ENCODE data around the gene CDH13. TPM values are rescaled to one million over a fixed set of nuclear protein-coding genes. Genes with fewer than 3 reads are reported as not detected.
A peak's percentile ranks its signal among the peaks of the same experiment; 100 is the strongest.

Gene CDH13
- total and polyA plus RNA-seq, 2 experiments from 2014 or later = 1.6 to 4.4 TPM

- no peaks in the 10 kb centered on the region for H3K36me3 Mint-ChIP-seq (ENCODE audit: low read depth)
- H3K27ac ChIP-seq (ENCODE audit: low read depth) = no peak overlapping the region
- no peaks in the 10 kb centered on the region for H3K36me3 ChIP-seq (ENCODE audit: insufficient read depth)
- peak overlapping the region; percentile 28; the same call in 1 of the 2 replicates for H3K4me2 ChIP-seq
- H3K27me3 Mint-ChIP-seq (ENCODE audit: insufficient read depth, low read depth, poor library complexity) = peaks cover 5% of the 10 kb centered on the region
- no peaks in the 10 kb centered on the region for H3F3A ChIP-seq (replicated peaks; ENCODE audit: low read depth)
- H3K4me1 Mint-ChIP-seq = peaks cover 41% of the 10 kb centered on the region
- H3K4me1 ChIP-seq (ENCODE audit: insufficient read depth) = peaks cover 34% of the 10 kb centered on the region
- TF ChIP-seq JUNB (IDR thresholded peaks at IDR 0.05; ENCODE audit: unreplicated experiment) (no peak), EZH2 (IDR thresholded peaks at IDR 0.05; ENCODE audit: low read depth, unreplicated experiment) (no peak), EZH2phosphoT487 (IDR thresholded peaks at IDR 0.05; ENCODE audit: unreplicated experiment) (no peak), CREB1 (CRISPR knock-in tag; IDR thresholded peaks at IDR 0.05; ENCODE audit: low read depth) (no peak), ZNF114 (CRISPR knock-in tag; IDR thresholded peaks at IDR 0.05) (no peak), ZNF462 (CRISPR knock-in tag; IDR thresholded peaks at IDR 0.05) (no peak), ETS1 (IDR thresholded peaks at IDR 0.05) (no peak), ZNF331 (CRISPR knock-in tag; IDR thresholded peaks at IDR 0.05; ENCODE audit: low read depth) (no peak), POLR2AphosphoS5 (IDR thresholded peaks at IDR 0.05; ENCODE audit: low read depth) (no peak)
- no peak overlapping the region for H3K4me3 ChIP-seq
- H3K27me3 ChIP-seq (ENCODE audit: insufficient read depth) = no peaks in the 10 kb centered on the region
- H3K4me3 Mint-ChIP-seq = no peak overlapping the region
- H2AFZ ChIP-seq = peak overlapping the region; percentile 76; the same call in 1 of the 2 replicates
- no peaks in the 10 kb centered on the region for H3K9me3 Mint-ChIP-seq
- H3K9me2 ChIP-seq (ENCODE audit: insufficient read depth) = 0 out of 2 replicates have a peak, but pooled peaks cover 2% of the 10 kb centered on the region
- H3K27ac Mint-ChIP-seq = 0 out of 2 replicates have a peak overlapping the region, but pooled peaks have one; percentile 24
- H3K79me2 ChIP-seq (replicated peaks; ENCODE audit: insufficient read depth) = no peaks in the 10 kb centered on the region
- no peaks in the 10 kb centered on the region for H4K20me1 ChIP-seq (replicated peaks; ENCODE audit: insufficient read depth)
- ATAC-seq = no peak; the same call in 2 of the 3 replicates
- DNase-seq (ENCODE audit: low spot score) = no peak
These were observed 1222.7 kb downstream of the CDH13 start for GRCh38 chr16:83849421-83849820.

MicroRNAs within 50 kb of the gene (microRNA counts, 767-probe panel; counts per million panel counts)
- microRNA hsa-miR-3182 = not detected

Small RNA genes within 50 kb of the gene (microRNA-seq; reads per million reads assigned to microRNA genes)
- gene MIR3182 = not detected
- gene MIR8058 = not detected

Small RNA genes within 50 kb of the gene (small RNA-seq; reads per million reads assigned to genes)
- gene AC099506.2 (ENCODE audit: low replicate concordance) = not detected
- gene MIR3182 (ENCODE audit: low replicate concordance) = not detected
- not detected for gene MIR8058 (ENCODE audit: low replicate concordance)

Data from GM23338 (cell line).